K562 (cell line): ENCODE measurements around the gene TALDO1. TPM values are rescaled to one million over a fixed set of nuclear protein-coding genes. Genes with fewer than 3 reads are reported as not detected.
A peak's percentile ranks its signal among the peaks of the same experiment; 100 is the strongest.

ENCODE experiments used
- CBFB ChIP-seq: sonication (generic); formaldehyde crosslinking; IDR thresholded peaks from 2 replicates; pipeline ENCODE4 v1.4.0; 2020; ENCODE audit warnings: mild to moderate bottlenecking, missing genetic modification reagents
- CHD2 ChIP-seq: IDR thresholded peaks from 2 replicates; pipeline ENCODE4 v1.6.1; 2011; ENCODE audit warnings: low read depth, low read length
- CSDE1 ChIP-seq, 2 experiments: fragments of 450-650 bp; IDR thresholded peaks; 2 replicates each; pipeline ENCODE4 v1.6.1; 2016; ENCODE audit warnings: mild to moderate bottlenecking in 1 of 2
- E2F6 ChIP-seq, 2 experiments: IDR thresholded peaks; 2 replicates each; pipeline ENCODE4 v1.6.1; 2011; ENCODE audit warnings: borderline replicate concordance in 1 of 2, control low read depth in 1 of 2, low read depth in 1 of 2, low read length in 1 of 2, mild to moderate bottlenecking in 1 of 2, mixed read lengths in 1 of 2, moderate library complexity in 1 of 2; ENCODE audit not compliant: insufficient read depth in 1 of 2, insufficient read length in 1 of 2, poor library complexity in 1 of 2, severe bottlenecking in 1 of 2; ENCODE audit errors: extremely low read depth in 1 of 2
- EWSR1 ChIP-seq: fragments of 450-650 bp; IDR thresholded peaks from 2 replicates; pipeline ENCODE4 v1.6.1; 2018; ENCODE audit warnings: borderline replicate concordance, mild to moderate bottlenecking, low read depth, moderate library complexity; ENCODE audit not compliant: partially characterized antibody
- FOXK1 ChIP-seq: sonication (generic); formaldehyde crosslinking; IDR thresholded peaks from 2 replicates; pipeline ENCODE4 v1.8.0; 2022; ENCODE audit warnings: missing genetic modification reagents, mild to moderate bottlenecking, borderline replicate concordance
- HBP1 ChIP-seq: fragments of 450-650 bp; formaldehyde crosslinking; IDR thresholded peaks from 2 replicates; pipeline ENCODE4 v1.4.0; 2022; ENCODE audit warnings: missing genetic modification characterization
- HDAC8 ChIP-seq: fragments of 450-650 bp; IDR thresholded peaks from 2 replicates; pipeline ENCODE4 v1.6.1; 2016; ENCODE audit warnings: mild to moderate bottlenecking, missing genetic modification characterization, moderate library complexity, missing compliant biosample characterization
- ILF3 ChIP-seq: fragments of 450-650 bp; IDR thresholded peaks from 2 replicates; pipeline ENCODE4 v1.6.1; 2018; ENCODE audit warnings: antibody characterized with exemption, mild to moderate bottlenecking, moderate library complexity, borderline replicate concordance
- MAFF ChIP-seq: IDR thresholded peaks from 2 replicates; pipeline ENCODE4 v1.6.1; 2012; ENCODE audit warnings: low read length, improper control_type of control experiment
- NCOA1 ChIP-seq: fragments of 450-650 bp; IDR thresholded peaks from 2 replicates; pipeline ENCODE4 v1.6.1; 2016; ENCODE audit warnings: low read depth
- SMAD3 ChIP-seq: fragments of 450-650 bp; formaldehyde crosslinking; conservative IDR thresholded peaks from 2 replicates; pipeline ENCODE4 v1.4.0; 2020; ENCODE audit warnings: mild to moderate bottlenecking
- SNIP1 ChIP-seq: fragments of 450-650 bp; IDR thresholded peaks from 2 replicates; pipeline ENCODE4 v1.7.1; 2017; ENCODE audit warnings: low read depth, mild to moderate bottlenecking
- ZFX ChIP-seq: sonication (generic); formaldehyde crosslinking; IDR thresholded peaks from 2 replicates; pipeline ENCODE4 v1.8.0; 2022; ENCODE audit warnings: mild to moderate bottlenecking, missing genetic modification reagents, moderate library complexity
- ZNF224 ChIP-seq: sonication (generic); formaldehyde crosslinking; IDR thresholded peaks from 2 replicates; pipeline ENCODE4 v1.8.0; 2022; ENCODE audit warnings: mild to moderate bottlenecking, missing genetic modification reagents
- ZNF318 ChIP-seq, 2 experiments: fragments of 450-650 bp; IDR thresholded peaks; 2 replicates each; pipeline ENCODE4 v1.6.1; 2016; ENCODE audit warnings: mild to moderate bottlenecking in 2 of 2, borderline replicate concordance in 1 of 2, low read depth in 1 of 2, moderate library complexity in 1 of 2
- ZNF324 ChIP-seq: fragments of 250-450 bp; sonication (Bioruptor Pico); IDR thresholded peaks from 2 replicates; pipeline ENCODE4 v1.4.0; 2020; ENCODE audit warnings: mild to moderate bottlenecking
- polyA plus RNA-seq, 8 experiments: library from polyadenylated mRNA; depleted of rRNA in 4 of 8; stranded (reverse) in 5 of 8; unstranded in 3 of 8; fragments of >200 nt; fragmentation: Nextera tagmentation in 2 of 8; fragmentation: Illumina TruSeq in 1 of 8; extraction: Ambion mirVana in 2 of 8; extraction: Trizol in 1 of 8; gene quantifications; 2 replicates each; pipeline versions ENCODE4 v1.2.1 to v1.2.3, GENCODE V29; 2011 to 2014; ENCODE audit warnings: inconsistent platforms in 1 of 8, missing spikeins in 1 of 8
- total RNA-seq, 7 experiments: library from RNA; depleted of rRNA in 6 of 7; stranded (reverse); fragments of >200 nt in 6 of 7; fragmentation: Illumina TruSeq in 2 of 7; extraction: Trizol in 2 of 7; gene quantifications; 2 replicates each; pipeline versions ENCODE4 v1.2.1 to v1.2.3, GENCODE V29; 2011 to 2021; ENCODE audit warnings: low replicate concordance in 1 of 7

TALDO1 gene
- total and polyA plus RNA-seq, 9 of the 15 experiments (the other 6 are each of a cell fraction or from before 2014, with no cell fraction given) = 260 to 541 (median 441) TPM

- TF ChIP-seq HBP1 (CRISPR knock-in tag) (peak; percentile 89; the same call in 1 of the 2 replicates), E2F6 (IDR thresholded peaks at IDR 0.05; ENCODE audit: borderline replicate concordance in 1 of 2, extremely low read depth in 1 of 2, insufficient read depth in 1 of 2, insufficient read length in 1 of 2, low read depth in 1 of 2, low read length in 1 of 2, poor library complexity in 1 of 2, severe bottlenecking in 1 of 2) (peak; percentile 77 to 89), SNIP1 (no peak), ZNF324 (CRISPR knock-in tag) (no peak), ZNF318 (IDR thresholded peaks at IDR 0.05; ENCODE audit: borderline replicate concordance in 1 of 2, low read depth in 1 of 2) (no peak), HDAC8 (tag) (no peak; the same call in 1 of the 2 replicates), FOXK1 (peak; percentile 78), SMAD3 (CRISPR knock-in tag) (0 out of 2 replicates have a peak, but pooled peaks have one; percentile 82), ZNF224 (CRISPR knock-in tag) (0 out of 2 replicates have a peak, but pooled peaks have one; percentile 4), CSDE1 (IDR thresholded peaks at IDR 0.05) (peak in 1 of 2 experiments; percentile 91; a peak in 2 of 4 replicates), EWSR1 (no peak), ILF3 (no peak), ZFX (CRISPR knock-in tag) (peak; percentile 100), CHD2 (peak; percentile 81), CBFB (CRISPR knock-in tag) (peak; percentile 94), NCOA1 (0 out of 2 replicates have a peak, but pooled peaks have one; percentile 17), MAFF (no peak)
Observed at GRCh38 chr11:809287-810039, 62.2 kb downstream of the TALDO1 start, which contains the start of gene RPLP2 (continued).
